DOHH2 (cell line): ENCODE results near the gene MICAL2.

Experiments used
- H3F3A ChIP-seq: fragments of 200-600 bp; sonication (generic), shearing (Covaris generic); 2 replicates; pipeline ENCODE4 v1.6.0; 2016; ENCODE audit warnings: antibody characterized with exemption, mild to moderate bottlenecking; ENCODE audit not compliant: control insufficient read depth, insufficient read depth
- H3K27ac ChIP-seq: fragments of 200-600 bp; sonication (generic); 2 replicates; pipeline ENCODE4 v1.5.1; 2014; ENCODE audit warnings: low read depth, mild to moderate bottlenecking, low read length, moderate library complexity
- H3K27me3 ChIP-seq: fragments of 200-600 bp; sonication (generic); 2 replicates; pipeline ENCODE4 v1.6.1; 2014; ENCODE audit warnings: mild to moderate bottlenecking, low read length, mixed read lengths; ENCODE audit not compliant: control insufficient read depth
- H3K36me3 ChIP-seq: fragments of 200-600 bp; sonication (generic); 2 replicates; pipeline ENCODE4 v1.6.1; 2014; ENCODE audit warnings: mild to moderate bottlenecking, low read length, moderate library complexity, mixed read lengths; ENCODE audit not compliant: control insufficient read depth
- H3K4me1 ChIP-seq: fragments of 200-600 bp; sonication (generic); 2 replicates; pipeline ENCODE4 v1.6.1; 2014; ENCODE audit warnings: mild to moderate bottlenecking, low read length, mixed read lengths; ENCODE audit not compliant: control insufficient read depth
- H3K4me2 ChIP-seq: fragments of 200-600 bp; sonication (generic); 2 replicates; pipeline ENCODE4 v1.6.0; 2014; ENCODE audit warnings: mild to moderate bottlenecking, low read length, moderate library complexity
- H3K4me3 ChIP-seq: fragments of 200-600 bp; sonication (generic); 2 replicates; pipeline ENCODE4 v1.5.1; 2014; ENCODE audit warnings: mild to moderate bottlenecking, low read length, mixed read lengths
- H3K79me2 ChIP-seq: fragments of 200-600 bp; sonication (generic); 2 replicates; pipeline ENCODE4 v1.6.1; 2014; ENCODE audit warnings: mild to moderate bottlenecking, low read length, mixed read lengths; ENCODE audit not compliant: control insufficient read depth
- H3K9me2 ChIP-seq: fragments of 200-600 bp; sonication (generic); replicated peaks from 2 replicates; pipeline ENCODE4 v1.6.1; 2014; ENCODE audit warnings: mild to moderate bottlenecking, low read length, mixed read lengths; ENCODE audit not compliant: control insufficient read depth
- H3K9me3 ChIP-seq: fragments of 200-600 bp; sonication (generic); 2 replicates; pipeline ENCODE4 v1.6.1; 2014; ENCODE audit warnings: antibody characterized with exemption, low read length, mixed read lengths; ENCODE audit not compliant: control insufficient read depth, insufficient read depth
- H4K20me1 ChIP-seq: fragments of 200-600 bp; sonication (generic); 2 replicates; pipeline ENCODE4 v1.6.0; 2014; ENCODE audit warnings: low read depth, mild to moderate bottlenecking, antibody characterized with exemption, low read length, moderate library complexity; ENCODE audit not compliant: control insufficient read depth, insufficient read depth
- EZH2phosphoT487 ChIP-seq: fragments of 200-600 bp; sonication (generic); IDR thresholded peaks from 2 replicates; pipeline ENCODE4 v1.6.1; 2017; ENCODE audit warnings: borderline replicate concordance, mild to moderate bottlenecking, antibody characterized with exemption, low read length, moderate library complexity, mixed read lengths
- TF ChIP-seq, protein P1 (sequence below): fragments of 200-600 bp; sonication (generic); IDR thresholded peaks from one replicate; pipeline ENCODE4 v1.5.1; 2014; ENCODE audit warnings: antibody characterized with exemption, mild to moderate bottlenecking, low read depth, low read length; ENCODE audit not compliant: poor library complexity, severe bottlenecking

MICAL2 gene

DNA sequence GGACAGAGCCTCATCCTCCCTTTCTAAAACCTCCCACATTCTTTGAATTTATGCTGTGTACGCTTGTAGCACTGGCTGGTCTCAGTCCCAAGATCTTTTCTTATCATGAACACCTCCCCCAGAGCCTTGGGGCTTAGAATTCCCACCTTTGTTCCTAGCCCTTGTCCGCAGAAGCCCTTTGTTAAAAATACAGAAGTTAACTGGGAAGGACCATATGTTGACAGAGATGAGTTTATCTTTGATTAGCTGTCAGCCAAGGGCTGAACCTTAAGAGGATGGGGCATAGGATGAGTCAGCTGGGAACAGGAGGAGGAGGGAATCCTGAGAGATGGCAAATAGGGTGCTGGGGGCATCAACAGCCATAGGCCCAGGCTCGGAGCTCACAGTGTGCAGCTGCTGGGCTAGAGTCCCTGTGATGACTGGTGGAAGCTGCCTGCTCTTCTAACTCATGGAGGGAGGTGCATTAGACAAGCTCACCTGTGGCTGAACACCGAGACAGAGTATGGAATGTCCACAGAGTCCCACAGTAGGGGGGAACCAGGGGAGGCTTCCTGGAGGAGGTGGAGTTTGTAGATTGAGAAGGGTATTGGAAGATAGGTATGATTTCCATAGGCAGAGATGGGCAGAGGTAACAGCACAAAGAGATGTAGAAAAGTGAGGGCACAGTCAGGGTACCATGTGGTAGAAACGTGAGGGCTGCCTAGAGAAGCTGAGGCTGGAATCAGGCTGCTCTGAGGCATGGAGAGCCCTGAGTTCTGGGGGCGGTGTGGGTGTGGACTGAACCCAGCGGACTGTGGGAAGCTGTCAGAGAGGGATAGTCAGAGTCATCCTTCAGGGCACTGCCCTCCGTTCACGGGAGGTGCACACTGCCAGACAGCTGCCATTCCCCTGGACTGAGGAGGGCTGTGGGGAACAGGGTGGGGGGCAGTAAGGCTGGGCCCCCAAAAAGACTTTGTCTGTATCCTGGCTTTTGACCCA, 9.9 kb downstream of the MICAL2 start:
- H3K4me3 ChIP-seq: no peak overlapping the region
- no peaks in the 10 kb centered on the region for H3K9me2 ChIP-seq
- TF ChIP-seq, protein P1, sequence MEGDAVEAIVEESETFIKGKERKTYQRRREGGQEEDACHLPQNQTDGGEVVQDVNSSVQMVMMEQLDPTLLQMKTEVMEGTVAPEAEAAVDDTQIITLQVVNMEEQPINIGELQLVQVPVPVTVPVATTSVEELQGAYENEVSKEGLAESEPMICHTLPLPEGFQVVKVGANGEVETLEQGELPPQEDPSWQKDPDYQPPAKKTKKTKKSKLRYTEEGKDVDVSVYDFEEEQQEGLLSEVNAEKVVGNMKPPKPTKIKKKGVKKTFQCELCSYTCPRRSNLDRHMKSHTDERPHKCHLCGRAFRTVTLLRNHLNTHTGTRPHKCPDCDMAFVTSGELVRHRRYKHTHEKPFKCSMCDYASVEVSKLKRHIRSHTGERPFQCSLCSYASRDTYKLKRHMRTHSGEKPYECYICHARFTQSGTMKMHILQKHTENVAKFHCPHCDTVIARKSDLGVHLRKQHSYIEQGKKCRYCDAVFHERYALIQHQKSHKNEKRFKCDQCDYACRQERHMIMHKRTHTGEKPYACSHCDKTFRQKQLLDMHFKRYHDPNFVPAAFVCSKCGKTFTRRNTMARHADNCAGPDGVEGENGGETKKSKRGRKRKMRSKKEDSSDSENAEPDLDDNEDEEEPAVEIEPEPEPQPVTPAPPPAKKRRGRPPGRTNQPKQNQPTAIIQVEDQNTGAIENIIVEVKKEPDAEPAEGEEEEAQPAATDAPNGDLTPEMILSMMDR: no peak
- TF ChIP-seq EZH2phosphoT487: no peak
- H3K36me3 ChIP-seq: no peaks in the 10 kb centered on the region
- no peak overlapping the region for H3K27ac ChIP-seq
- H3F3A ChIP-seq: no peaks in the 10 kb centered on the region
- H3K9me3 ChIP-seq: no peaks in the 10 kb centered on the region
- no peak overlapping the region for H3K4me2 ChIP-seq
- no peaks in the 10 kb centered on the region for H3K27me3 ChIP-seq
- H4K20me1 ChIP-seq: no peaks in the 10 kb centered on the region
- H3K4me1 ChIP-seq: no peaks in the 10 kb centered on the region
- no peaks in the 10 kb centered on the region for H3K79me2 ChIP-seq

DNA sequence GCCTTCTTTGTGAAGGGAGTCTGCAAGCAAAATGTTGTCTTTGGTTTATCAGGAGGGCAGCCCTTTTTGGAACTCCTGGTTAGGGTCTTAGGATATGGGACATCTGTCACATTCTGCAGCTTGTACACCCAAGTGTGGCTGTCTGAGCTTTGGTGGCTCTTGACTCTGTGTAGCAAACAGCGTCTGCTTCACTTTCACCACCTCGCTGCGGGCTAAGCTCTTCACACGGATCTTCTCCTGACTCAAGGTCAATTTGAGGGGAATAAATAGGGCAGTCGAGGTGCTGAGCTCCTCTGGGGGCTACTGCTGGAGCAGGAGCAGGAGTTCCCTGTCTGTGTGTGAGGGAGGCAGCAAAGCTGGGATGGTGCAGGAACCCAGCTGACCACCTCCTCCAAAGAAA, 10.6 kb downstream of the MICAL2 start:
- no peaks in the 10 kb centered on the region for H3K9me2 ChIP-seq
- no peaks in the 10 kb centered on the region for H3K79me2 ChIP-seq
- no peak overlapping the region for H3K4me2 ChIP-seq
- H3K4me1 ChIP-seq: no peaks in the 10 kb centered on the region
- H3K27ac ChIP-seq: no peak overlapping the region
- no peaks in the 10 kb centered on the region for H3K27me3 ChIP-seq
- H3F3A ChIP-seq: no peaks in the 10 kb centered on the region
- H4K20me1 ChIP-seq: no peaks in the 10 kb centered on the region
- TF ChIP-seq EZH2phosphoT487: no peak
- TF ChIP-seq, protein P1: no peak
- H3K4me3 ChIP-seq: no peak overlapping the region
- H3K9me3 ChIP-seq: no peaks in the 10 kb centered on the region
- no peaks in the 10 kb centered on the region for H3K36me3 ChIP-seq

DNA sequence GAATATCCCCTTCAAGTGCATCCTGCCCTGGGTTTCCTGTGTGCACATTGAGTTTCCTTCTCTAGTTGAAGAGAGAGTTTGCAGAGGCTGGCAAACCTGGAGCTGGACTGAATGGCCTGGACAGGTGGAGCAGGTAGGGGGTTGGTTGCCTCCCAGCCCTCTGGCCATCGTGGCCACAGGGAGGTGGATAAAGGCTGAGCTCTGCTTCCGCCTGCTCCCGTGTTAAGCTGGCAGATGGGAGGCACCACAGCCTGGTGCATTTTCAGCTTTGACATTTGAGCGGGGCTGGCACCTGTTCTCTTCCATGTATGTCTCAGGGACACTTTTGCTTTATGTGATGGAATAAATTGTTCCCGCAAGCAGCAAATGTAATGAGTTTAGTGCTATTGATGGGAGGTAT, 11.1 kb downstream of the MICAL2 start:
- H3K4me1 ChIP-seq: no peaks in the 10 kb centered on the region
- H3K27me3 ChIP-seq: no peaks in the 10 kb centered on the region
- H3F3A ChIP-seq: no peaks in the 10 kb centered on the region
- no peak overlapping the region for H3K4me2 ChIP-seq
- H3K4me3 ChIP-seq: no peak overlapping the region
- no peaks in the 10 kb centered on the region for H3K9me3 ChIP-seq
- H3K9me2 ChIP-seq: no peaks in the 10 kb centered on the region
- H4K20me1 ChIP-seq: no peaks in the 10 kb centered on the region
- TF ChIP-seq, protein P1: no peak
- TF ChIP-seq EZH2phosphoT487: no peak
- H3K27ac ChIP-seq: no peak overlapping the region
- no peaks in the 10 kb centered on the region for H3K36me3 ChIP-seq
- H3K79me2 ChIP-seq: no peaks in the 10 kb centered on the region
